DMS53 treated with DMSO at 0.1 percent for 48 hours (cell line): ENCODE results near the gene ZSWIM7.
"Not testable (repeated sequence)": the region's sequence is repeated elsewhere in the genome, so short reads cannot be mapped to it uniquely, and the experiment has no call there.

Experiments
- DNase-seq: peaks from one replicate; lab custom pipeline; 2025; ENCODE audit not compliant: unreplicated experiment; lab: John Stamatoyannopoulos, UW

ZSWIM7 gene

GRCh38 chr17:15999974-16000827 lies 697 bp upstream of the ZSWIM7 start:
- no peak for DNase-seq

GRCh38 chr17:15998031-15998562 lies 1.4 kb downstream of the ZSWIM7 start:
- DNase-seq = no peak

- no peak for DNase-seq
Observed at GRCh38 chr17:15996322-15996721, 3.2 kb downstream of the ZSWIM7 start.

- DNase-seq = no peak
Observed at GRCh38 chr17:15981646-15982580, 17.6 kb downstream of the ZSWIM7 start.

- DNase-seq = no peak
Observed at GRCh38 chr17:15981208-15981607, 18.3 kb downstream of the ZSWIM7 start.

- DNase-seq = not testable (repeated sequence)
Observed at GRCh38 chr17:15979013-15979412, 20.5 kb downstream of the ZSWIM7 start.

- no peak for DNase-seq
Observed at GRCh38 chr17:15978606-15979005, 20.9 kb downstream of the ZSWIM7 start.

GRCh38 chr17:15977894-15978293 lies 21.6 kb downstream of the ZSWIM7 start:
- no peak for DNase-seq

GRCh38 chr17:15973834-15974233 lies 25.7 kb downstream of the ZSWIM7 start:
- no peak for DNase-seq

GRCh38 chr17:15973016-15973415 lies 26.5 kb downstream of the ZSWIM7 start:
- no peak for DNase-seq

- DNase-seq = no peak
Observed at GRCh38 chr17:15972497-15972951, 27.0 kb downstream of the ZSWIM7 start.

- DNase-seq = no peak
Observed at GRCh38 chr17:15971882-15972281, 27.6 kb downstream of the ZSWIM7 start.

- no peak for DNase-seq
Observed at GRCh38 chr17:15971098-15971678, 28.3 kb downstream of the ZSWIM7 start.

- DNase-seq = no peak
Observed at GRCh38 chr17:15970500-15970899, 29.0 kb downstream of the ZSWIM7 start.

- DNase-seq = no peak
Observed at GRCh38 chr17:15969463-15969862, 30.0 kb downstream of the ZSWIM7 start.

GRCh38 chr17:15967706-15968399 lies 31.7 kb downstream of the ZSWIM7 start:
- no peak for DNase-seq

GRCh38 chr17:15966879-15967248 lies 32.6 kb downstream of the ZSWIM7 start:
- DNase-seq = no peak

GRCh38 chr17:15966183-15966878 lies 33.2 kb downstream of the ZSWIM7 start:
- DNase-seq = peak; percentile 61

GRCh38 chr17:15965528-15965927 lies 34.0 kb downstream of the ZSWIM7 start:
- DNase-seq = no peak

GRCh38 chr17:15963670-15964110 lies 35.8 kb downstream of the ZSWIM7 start:
- no peak for DNase-seq
